Nucleus accumbens (tissue), 56 donors: Measurements from ENCODE around the gene CEP135.
"Not testable (repeated sequence)": the region's sequence is repeated elsewhere in the genome, so short reads cannot be mapped to it uniquely, and the experiment has no call there.

Experiments
- DNase-seq, 56 donors: peaks; one replicate each; lab custom pipeline; 2025; lab: John Stamatoyannopoulos, UW

CEP135 gene

DNA sequence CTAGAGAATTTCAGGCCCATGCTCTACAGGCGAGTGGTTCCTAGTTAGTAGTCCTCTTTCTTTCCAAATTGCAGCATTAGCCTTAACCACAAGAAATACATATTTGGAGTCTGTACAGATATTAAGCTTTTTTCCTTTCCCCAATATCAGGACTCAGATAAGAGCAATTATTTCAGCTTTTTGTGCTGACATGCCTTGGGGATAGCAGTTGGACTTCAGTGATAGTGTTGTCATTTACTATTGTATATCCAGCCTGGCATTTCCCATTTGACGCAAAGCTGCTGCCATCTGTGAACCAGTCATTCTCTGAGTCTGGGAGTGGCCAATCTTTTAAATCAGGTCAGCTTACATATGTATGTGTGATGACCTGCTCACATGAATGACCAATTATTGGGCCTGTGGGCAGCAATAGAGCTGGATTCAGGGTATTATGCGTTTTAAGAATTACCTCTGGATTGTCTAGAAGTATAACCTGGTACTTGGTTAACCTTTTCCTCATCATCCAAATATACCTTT, 6.8 kb upstream of the CEP135 start:
- no peak for DNase-seq

DNA sequence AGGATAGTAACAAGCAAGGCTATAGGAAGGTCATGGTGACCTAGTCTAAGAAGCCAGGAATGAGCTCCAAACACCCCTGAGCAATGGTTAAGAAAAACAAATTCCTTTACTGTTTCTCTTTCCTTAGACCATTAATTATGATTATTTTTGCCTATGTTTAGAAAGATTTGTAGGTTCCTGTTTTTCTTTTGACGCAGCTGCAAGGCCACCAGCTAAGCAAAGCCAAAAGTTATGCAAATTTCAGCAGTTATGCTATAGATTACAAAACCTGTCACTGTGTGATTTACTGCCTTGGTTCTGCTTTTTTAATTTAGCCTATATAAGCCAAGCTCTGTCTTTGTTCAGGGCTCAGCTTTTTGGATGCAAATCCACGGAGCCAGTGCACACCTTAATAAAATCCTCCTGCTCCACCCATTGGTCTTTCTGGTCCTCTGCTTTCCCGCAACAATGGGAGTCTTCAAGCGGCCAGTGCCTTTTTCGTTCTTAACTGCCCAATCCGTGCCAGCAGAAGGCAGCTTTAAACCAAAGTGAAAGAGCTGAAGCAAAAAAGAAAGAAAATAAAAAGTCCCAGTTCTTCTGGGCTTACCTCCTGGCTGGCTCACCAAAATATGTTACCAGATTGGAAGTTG, 1.4 kb upstream of the CEP135 start:
- DNase-seq: peak in 1 of 56 donors; percentile 0

DNA sequence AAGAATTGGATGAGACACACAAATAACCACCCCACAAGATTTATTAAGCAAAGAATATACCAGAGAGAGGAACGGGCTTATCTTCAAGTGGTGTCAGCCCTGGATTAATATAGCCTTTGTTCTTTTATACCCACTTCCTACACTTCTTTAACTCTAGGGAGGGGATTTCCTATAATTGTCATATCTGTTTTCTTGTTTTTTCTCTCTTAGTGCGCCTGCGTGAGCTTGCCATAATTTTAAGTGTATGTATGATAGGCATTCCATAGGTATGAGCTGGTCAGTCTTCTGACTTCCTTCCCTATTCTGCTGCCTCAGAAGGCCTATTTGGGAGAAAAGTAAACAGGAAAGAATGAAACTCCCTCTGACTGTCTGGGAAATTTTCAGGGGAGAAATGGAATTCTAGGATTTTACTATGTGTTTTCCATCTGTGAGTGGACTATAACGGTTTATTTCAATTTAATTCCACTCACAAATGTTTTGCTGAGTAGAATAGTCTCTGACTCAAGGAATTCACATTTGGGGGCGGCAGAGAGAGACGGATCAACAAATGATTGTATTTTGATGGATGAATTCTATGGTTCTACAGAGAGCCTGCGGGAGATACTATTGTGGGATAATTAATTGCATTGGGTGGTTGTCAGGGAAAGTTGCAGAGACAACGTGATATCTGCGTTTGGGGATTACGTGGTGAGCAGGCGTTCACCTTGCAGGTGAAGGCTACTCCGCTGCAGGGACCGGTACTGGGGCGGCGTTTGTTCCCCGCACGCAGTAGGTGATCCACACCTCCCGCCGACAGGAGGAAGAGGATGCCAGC, 626 bp upstream of the CEP135 start:
- DNase-seq: no peak

DNA sequence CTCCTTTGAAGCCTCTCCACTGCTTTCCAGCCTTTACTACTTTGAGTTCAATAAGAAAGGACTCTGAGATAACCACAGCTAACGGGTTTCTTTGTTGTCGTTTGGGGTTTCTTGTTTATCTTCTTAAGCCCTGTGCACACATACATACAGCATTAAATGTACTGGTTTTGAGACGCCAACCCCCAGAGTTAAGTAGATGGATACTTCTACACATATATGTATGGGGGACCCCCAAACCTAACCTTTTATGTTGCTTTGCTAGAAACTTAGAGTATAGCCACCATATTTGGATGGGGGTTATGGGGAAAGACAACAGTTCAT, 697 bp downstream of the CEP135 start:
- no peak for DNase-seq

DNA sequence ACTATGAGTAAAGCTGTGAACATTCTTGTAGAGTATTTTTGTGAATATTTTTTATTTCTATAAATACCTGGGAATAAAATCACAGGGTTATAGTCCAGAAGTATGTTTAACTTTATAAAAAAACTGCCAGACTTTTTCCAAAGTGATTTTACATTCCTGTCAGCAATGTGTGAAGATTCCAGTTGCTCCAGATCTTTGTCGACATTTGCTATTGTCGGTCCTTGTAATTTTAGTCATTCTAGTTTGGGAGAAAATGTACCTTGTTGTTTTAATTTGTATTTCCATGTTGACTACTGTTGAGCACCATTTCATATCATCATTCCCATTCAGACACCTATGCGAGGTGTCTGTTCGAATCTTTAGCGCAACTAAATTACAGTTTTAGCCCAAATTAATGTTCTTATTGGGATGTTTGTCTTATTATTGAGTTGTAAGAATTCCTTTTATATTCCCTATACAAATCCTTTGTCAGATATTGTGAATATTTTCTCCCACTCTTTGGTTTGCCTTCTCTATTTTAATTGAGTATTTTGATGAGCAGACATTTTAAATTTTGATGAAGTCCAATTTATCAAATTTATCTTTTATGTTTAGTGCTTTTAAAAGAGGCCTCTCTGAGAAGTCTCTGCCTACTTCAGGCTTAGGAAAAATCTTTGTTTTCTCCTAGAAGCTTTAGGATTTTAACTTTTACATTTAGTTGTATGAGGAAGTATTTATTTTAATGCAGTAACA, 2.6 kb downstream of the CEP135 start:
- DNase-seq: no peak

DNA sequence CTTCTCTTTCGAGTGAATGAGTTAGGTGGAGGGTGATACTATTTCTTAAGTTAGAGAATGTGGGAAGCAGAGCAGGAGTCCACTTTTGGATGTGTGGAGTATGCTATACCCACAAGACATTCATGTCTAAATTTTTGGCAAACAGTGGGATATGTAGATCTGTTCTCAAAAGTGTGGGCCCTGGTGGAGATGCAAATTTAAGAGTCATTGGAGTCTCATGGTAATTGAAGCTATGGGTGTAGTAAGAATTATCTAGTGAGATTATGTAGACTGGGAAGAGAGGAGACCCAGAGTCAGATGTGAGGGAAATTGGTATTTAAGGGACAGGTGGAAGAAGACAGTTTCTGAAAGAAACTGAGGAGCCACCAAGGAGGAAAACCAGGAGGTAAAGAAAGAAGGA, 7.0 kb downstream of the CEP135 start:
- DNase-seq: no peak

DNA sequence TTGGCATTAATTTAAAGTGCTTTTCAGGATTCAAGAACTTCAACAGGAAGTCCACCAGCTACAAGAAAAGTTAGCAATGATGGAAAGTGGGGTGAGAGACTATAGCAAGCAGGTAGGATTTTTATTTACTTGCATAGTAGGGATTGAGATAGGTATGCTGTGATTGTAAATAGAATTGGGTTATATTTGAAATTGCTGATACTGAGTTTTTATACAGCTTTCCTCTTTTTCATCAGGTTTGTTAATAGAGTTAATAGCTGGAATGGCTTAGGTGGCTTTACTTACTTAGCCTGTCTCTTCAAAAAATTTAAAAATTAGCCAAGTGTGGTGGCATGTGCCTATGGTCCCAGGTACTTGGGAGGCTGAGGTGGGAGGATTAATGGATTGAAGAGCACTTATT, 10.9 kb downstream of the CEP135 start:
- DNase-seq: no peak

DNA sequence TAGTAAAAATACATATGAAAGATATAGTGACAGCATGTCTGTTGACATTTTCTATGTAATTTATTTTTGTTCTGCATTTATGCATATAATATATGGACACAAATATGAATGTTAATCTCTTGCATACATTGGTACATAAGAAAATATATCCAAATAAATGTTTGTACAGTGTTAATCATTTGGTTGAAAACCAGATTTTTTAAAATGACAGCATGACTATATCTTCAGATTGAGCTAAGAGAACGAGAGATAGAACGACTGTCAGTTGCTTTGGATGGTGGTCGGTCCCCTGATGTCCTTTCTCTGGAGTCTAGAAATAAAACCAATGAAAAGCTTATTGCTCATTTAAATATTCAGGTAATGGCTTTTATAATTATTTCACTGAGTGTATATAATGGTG, 15.3 kb downstream of the CEP135 start:
- DNase-seq: no peak

DNA sequence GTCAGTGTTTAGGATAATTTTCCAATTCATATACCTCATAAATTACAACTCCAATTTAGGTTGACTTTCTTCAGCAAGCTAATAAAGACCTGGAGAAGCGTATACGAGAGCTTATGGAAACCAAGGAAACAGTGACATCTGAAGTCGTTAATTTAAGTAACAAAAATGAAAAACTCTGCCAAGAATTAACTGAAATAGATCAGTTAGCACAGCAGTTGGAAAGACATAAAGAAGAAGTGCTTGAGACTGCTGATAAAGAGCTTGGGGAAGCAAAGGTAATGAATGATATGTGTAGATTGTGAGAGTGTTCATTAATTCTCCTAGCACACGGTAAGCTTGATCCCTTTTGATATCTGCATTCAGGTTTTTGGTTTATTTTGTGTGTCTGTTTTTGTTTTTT, 16.8 kb downstream of the CEP135 start:
- DNase-seq: no peak

DNA sequence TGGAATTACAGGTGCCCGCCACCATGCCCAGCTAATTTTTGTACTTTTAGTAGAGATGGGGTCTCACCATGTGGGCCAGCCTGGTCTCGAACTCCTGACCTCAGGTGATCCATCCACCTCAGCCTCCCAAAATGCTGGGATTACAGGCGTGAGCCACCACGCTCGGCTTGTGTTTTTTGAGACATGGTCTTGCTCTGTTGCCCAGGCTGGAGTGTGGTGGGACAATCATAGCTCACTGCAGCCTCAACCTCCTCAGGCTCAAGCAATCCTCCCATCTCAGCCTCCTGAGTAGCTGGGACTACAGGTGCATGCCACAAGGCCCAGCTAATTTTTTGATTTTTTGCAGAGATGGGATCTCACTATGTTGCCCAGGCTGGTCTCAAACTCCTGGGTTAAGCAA, 17.6 kb downstream of the CEP135 start:
- not testable (repeated sequence) for DNase-seq

DNA sequence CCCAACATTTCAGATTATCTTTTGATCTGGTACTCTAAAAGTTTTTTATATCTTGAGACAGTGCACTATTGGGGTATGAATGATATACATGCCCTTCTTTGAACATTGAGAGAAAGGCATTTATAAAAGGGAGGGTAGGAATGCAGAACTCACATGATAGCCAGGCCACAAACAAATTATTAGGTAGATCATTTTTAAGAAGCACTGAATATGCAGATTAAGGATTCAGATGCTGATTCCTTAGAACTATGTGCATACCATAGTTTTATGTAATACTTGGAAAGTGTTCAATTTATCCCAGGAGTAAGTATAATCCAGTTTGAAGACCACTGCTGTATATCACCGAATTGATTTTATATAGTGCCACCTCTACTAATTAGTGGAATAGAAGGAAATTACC, 18.6 kb downstream of the CEP135 start:
- no peak for DNase-seq

DNA sequence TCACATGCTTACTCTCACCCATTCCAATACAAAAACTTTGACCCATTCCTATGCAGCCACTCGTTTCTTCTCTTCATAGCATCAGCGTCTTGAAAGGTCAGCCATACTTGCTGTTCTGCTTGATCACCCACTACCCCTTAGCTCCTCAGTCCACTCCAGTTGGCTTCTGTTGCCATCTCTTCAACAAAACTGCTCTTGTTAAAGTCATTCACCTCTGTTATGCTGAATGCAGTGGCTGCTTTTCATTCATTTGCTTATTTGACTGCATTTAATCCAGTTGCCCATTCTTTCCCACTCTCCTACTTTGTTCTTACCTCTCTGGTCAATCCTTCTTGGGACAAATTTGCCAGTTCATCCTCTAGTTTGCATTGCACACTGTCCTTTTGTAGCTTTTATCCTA, 24.9 kb downstream of the CEP135 start:
- no peak for DNase-seq

DNA sequence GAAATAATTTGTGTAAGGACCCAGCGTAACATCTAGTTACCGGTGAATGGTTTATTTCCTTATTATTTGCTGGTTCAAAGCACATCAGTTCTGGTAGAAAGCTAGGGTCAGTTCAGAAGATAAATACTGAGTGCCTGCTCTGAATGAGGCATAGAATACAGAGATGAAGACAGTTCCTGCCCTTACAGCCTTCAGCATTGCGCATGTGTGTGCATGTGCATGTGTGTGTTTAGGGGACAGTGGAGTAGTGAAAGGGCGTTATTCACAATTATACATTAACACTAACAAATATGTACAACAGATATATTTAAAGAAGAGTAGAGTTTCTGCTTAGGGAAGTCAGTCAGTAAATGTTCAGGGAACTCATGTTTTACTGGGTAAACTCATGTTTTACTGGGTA, 29.1 kb downstream of the CEP135 start:
- no peak for DNase-seq

DNA sequence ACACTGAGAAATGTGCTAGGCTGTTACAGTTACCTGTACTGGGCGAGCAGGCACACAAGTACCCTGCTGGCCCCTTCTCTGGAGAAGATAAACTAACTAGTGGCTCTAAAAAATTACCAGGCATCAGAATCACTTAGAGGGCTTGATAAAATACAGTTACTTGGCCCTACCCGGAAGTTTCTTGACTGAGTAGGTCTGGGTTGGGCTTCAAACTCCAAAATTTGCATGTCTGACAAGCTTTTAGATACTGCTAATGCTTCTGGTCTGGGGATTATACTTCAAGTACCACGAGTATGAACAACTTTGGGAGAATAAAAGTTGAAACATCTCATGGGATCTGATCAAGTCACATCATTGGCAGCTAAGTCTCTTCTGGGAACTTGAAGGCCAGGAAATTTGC, 30.8 kb downstream of the CEP135 start:
- DNase-seq: no peak

DNA sequence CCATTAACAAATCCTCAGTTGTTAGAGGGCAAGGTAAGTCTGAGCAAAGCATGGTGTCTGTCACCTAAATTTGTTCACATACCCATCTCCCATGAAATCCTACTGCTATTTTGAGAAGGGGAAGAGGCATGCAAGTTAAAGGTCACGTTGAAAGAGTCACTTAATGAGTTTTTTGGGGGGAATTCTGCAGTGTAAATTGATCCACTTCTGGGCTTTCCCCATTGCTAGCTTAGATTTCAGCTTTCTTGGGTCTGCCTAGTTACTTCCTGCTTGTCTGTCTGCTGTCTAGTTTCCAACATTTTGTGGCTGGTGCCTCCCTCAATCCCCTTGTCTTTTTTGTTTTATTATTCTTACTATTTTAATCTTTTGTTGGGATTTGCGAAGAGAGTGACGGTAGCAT, 32.0 kb downstream of the CEP135 start:
- DNase-seq: no peak

DNA sequence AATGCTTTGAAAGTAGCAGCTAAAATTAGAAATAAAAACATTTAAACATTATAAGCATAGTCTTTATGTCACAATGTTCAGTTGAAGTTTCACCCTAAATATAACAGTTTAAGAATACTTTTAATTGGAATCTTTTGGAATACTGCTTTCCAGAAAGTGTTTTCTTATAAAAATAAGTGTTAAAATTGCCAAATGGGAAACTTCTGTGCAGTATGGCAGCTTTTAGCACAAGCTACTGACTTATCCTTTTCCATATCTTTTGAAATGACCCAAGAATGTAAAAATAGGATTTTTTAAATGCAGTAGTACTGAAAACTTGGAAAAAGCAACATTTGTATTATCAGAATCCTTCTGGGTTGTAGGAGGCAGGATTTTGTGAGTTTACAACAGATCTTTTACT, 34.2 kb downstream of the CEP135 start:
- no peak for DNase-seq

DNA sequence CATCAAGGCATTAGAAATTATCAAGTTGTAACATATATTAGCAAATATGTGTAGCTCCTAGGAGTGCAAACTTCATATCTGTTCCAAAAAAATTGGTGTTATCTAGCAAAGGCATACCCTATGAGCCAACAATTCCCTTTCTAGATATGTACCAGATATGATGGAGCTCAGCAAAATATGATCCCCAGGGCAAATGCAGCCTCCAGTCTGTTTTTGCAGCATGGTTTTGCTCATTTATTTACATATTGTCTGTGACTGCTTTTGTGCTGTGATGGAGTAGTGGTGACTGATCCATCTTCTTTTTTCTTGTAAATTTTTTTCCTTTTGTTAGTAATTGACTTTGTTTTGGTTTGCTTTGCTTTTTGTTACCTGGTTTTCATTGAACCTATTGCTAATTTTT, 41.0 kb downstream of the CEP135 start:
- no peak for DNase-seq

DNA sequence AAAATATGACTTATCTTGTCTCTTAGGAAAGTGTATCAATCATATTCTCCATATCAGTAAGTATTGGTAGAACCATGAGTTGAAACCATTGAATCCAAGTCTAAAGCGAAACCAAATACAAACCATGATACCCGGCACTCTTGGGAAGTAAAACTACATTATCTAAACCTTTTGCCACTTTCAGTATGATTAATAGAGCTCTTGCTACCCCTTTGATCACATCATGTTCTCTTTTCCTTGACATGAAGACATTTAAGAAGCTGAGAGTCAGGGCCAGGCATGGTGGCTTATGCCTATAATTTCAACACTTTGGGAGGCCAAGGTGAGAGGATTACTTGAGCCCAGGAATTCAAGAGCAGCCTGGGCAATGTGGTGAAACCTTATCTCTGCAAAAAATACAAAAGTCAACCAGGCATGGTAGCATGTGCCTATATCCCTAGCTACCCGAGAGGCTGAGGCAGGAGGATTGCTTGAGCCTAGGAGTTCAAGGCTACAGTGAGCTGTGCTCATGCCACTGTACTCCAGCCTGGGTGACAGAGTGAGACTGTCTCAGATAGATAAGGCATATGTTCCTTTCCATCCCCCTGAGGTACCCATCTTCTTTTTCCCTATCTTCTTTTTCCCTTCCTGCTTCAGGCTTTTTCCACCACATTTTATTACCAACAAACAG, 45.4 kb downstream of the CEP135 start:
- DNase-seq: peak in 1 of 56 donors; percentile 1

DNA sequence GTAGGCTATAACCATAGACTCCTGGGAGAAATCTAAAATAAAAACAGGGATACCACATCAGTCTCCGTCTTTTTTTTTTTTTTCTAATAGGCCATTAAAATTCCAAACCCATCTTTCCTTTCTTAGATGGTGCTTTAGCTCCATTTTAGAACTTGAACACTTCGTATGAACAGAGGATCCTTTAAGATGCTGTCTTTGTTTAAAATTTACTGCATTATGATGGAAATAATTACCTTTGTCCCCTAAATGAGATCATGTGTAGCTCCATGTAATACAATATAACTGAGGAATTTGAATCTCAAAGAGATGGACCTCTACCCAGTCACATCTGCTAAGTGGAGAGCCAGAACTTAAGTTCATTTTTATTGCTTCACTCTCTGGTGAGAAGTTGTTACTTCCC, 47.9 kb downstream of the CEP135 start:
- DNase-seq: no peak

DNA sequence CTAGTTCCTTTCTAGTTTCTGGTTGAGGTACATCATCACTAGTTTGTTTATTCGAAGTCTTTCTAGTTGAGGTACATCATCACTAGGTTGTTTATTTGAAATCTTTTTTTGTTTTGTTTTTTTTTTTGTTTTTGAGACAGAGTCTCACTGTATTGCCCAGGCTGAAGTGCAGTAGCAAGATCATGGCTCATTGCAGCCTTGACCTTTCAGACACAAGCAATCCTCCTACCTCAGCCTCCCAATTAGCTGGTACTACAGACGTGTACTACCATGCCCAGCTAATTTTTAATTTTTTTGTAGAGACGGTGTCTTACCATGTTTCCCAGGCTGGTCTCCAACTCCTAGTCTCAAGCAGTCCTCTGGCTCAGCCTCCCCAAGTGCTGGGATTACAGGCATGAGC, 54.9 kb downstream of the CEP135 start:
- no peak for DNase-seq

DNA sequence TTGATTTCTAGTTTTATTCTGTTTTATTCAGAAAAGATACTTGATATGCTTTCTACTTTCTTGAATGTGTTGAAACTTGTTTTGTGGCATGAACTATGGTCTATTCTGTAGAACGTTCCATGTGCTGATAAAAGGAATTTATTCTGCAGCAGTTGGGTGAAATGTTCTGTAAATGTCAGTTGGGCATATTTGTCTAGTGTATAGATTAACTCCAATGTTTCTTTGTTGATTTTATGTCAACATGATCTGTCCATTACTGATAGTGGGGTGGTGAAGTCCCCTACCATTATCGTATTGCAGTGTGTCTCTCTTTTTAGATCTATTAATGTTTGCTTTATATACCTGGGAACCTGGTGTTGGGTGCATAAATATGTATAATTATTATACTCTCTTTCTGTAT, 55.5 kb downstream of the CEP135 start:
- no peak for DNase-seq
